BLaER1 treated with 17β-estradiol and CSF1 and Interleukin-3, amounts not matched to agents 10 nM and 100 nM (cell line): ENCODE measurements around the gene MAGIX.

Experiments used
- H3K27ac ChIP-seq, 11 experiments: shearing (Covaris generic); formaldehyde crosslinking; 2 replicates each; pipeline ENCODE4 v1.8.1; 2022
- H3K27me3 ChIP-seq, 11 experiments: shearing (Covaris generic); formaldehyde crosslinking; 2 replicates each; pipeline ENCODE4 v1.8.1; 2022
- H3K36me3 ChIP-seq, 11 experiments: shearing (Covaris generic); formaldehyde crosslinking; 2 replicates each; pipeline ENCODE4 v1.8.1; 2022
- H3K4me1 ChIP-seq, 10 experiments: shearing (Covaris generic); formaldehyde crosslinking; 2 replicates each; pipeline ENCODE4 v1.8.1; 2022
- H3K4me2 ChIP-seq, 11 experiments: shearing (Covaris generic); formaldehyde crosslinking; 2 replicates each; pipeline ENCODE4 v1.8.1; 2022
- H3K4me3 ChIP-seq, 10 experiments: shearing (Covaris generic); formaldehyde crosslinking; 2 replicates each; pipeline ENCODE4 v1.8.1; 2022
- H3K9ac ChIP-seq, 11 experiments: shearing (Covaris generic); formaldehyde crosslinking; 2 replicates each; pipeline ENCODE4 v1.8.1; 2022
- H3K9me3 ChIP-seq, 11 experiments: shearing (Covaris generic); formaldehyde crosslinking; replicated peaks in 1 of 11; 2 replicates each; pipeline ENCODE4 v1.8.1; 2022
- H4K20me1 ChIP-seq, 11 experiments: shearing (Covaris generic); formaldehyde crosslinking; 2 replicates each; pipeline ENCODE4 v1.8.1; 2022
- Cebpa-rat ChIP-seq, 11 experiments: shearing (Covaris generic); IDR thresholded peaks; 2 replicates each; pipeline ENCODE4 v1.8.1; 2022

The MAGIX gene

GRCh38 chrX:49174723-49175122 is 12.2 kb downstream of the MAGIX start:
- H3K4me2 ChIP-seq: peak overlapping the region in 1 of 11 experiments; percentile 12; a peak in 1 of 22 replicates
- peaks cover 17 to 61% (median 36%) of the 10 kb centered on the region in 11 experiments; a peak in 20 of 22 replicates for H3K36me3 ChIP-seq
- peaks cover 0 to 35% (median 13%) of the 10 kb centered on the region in 11 experiments; a peak in 12 of 22 replicates for H3K9me3 ChIP-seq
- H3K9ac ChIP-seq: no peak overlapping the region
- no peak for TF ChIP-seq Cebpa-rat (IDR thresholded peaks at IDR 0.05)
- H4K20me1 ChIP-seq: peaks cover 0 to 31% (median 0%) of the 10 kb centered on the region in 11 experiments; a peak in 6 of 22 replicates
- peaks cover 9 to 69% (median 33%) of the 10 kb centered on the region in 10 experiments for H3K4me1 ChIP-seq
- H3K27ac ChIP-seq: no peak overlapping the region
- H3K4me3 ChIP-seq: no peak overlapping the region
- H3K27me3 ChIP-seq: 0 out of 22 replicates have a peak, but pooled peaks cover 0 to 4% (median 0%) of the 10 kb centered on the region in 11 experiments

GRCh38 chrX:49175435-49176274 is 13.1 kb downstream of the MAGIX start:
- H3K9me3 ChIP-seq: peaks cover 0 to 35% (median 13%) of the 10 kb centered on the region in 11 experiments; a peak in 12 of 22 replicates
- peak overlapping the region in 4 of 11 experiments; percentile 46 to 66 (median 62); a peak in 8 of 22 replicates for H3K4me2 ChIP-seq
- no peak for TF ChIP-seq Cebpa-rat (IDR thresholded peaks at IDR 0.05)
- peaks cover 9 to 60% (median 25%) of the 10 kb centered on the region in 10 experiments for H3K4me1 ChIP-seq
- H3K36me3 ChIP-seq: peaks cover 17 to 70% (median 44%) of the 10 kb centered on the region in 11 experiments; a peak in 20 of 22 replicates
- peaks cover 0 to 37% (median 0%) of the 10 kb centered on the region in 11 experiments; a peak in 7 of 22 replicates for H4K20me1 ChIP-seq
- no peak overlapping the region for H3K27ac ChIP-seq
- H3K27me3 ChIP-seq: 0 out of 22 replicates have a peak, but pooled peaks cover 0 to 4% (median 0%) of the 10 kb centered on the region in 11 experiments
- no peak overlapping the region for H3K4me3 ChIP-seq
- H3K9ac ChIP-seq: no peak overlapping the region

- Histone ChIP-seq H4K20me1 (peaks cover 0 to 40% (median 0%) of the 10 kb centered on the region in 11 experiments; a peak in 7 of 22 replicates), H3K27ac (peak overlapping the region in 3 of 11 experiments; percentile 3 to 33 (median 22); a peak in 3 of 22 replicates), H3K36me3 (peaks cover 17 to 75% (median 49%) of the 10 kb centered on the region in 11 experiments; a peak in 20 of 22 replicates)
Measured at GRCh38 chrX:49176421-49177326, 14.1 kb downstream of the MAGIX start.

GRCh38 chrX:49177338-49177833 is 14.8 kb downstream of the MAGIX start:
- Histone ChIP-seq H3K4me3 (no peak overlapping the region), H3K27ac (peak overlapping the region in 3 of 11 experiments; percentile 3 to 33 (median 22); a peak in 2 of 22 replicates), H3K36me3 (peaks cover 21 to 79% (median 52%) of the 10 kb centered on the region in 11 experiments; a peak in 21 of 22 replicates), H3K9ac (peak overlapping the region in 2 of 11 experiments; percentile 19 to 52; a peak in 2 of 22 replicates), H4K20me1 (peaks cover 0 to 40% (median 0%) of the 10 kb centered on the region in 11 experiments; a peak in 7 of 22 replicates), H3K4me2 (peak overlapping the region in 4 of 11 experiments; percentile 46 to 66 (median 62); a peak in 7 of 22 replicates), H3K4me1 (peaks cover 9 to 53% (median 23%) of the 10 kb centered on the region in 10 experiments), H3K27me3 (0 out of 22 replicates have a peak, but pooled peaks cover 0 to 4% (median 0%) of the 10 kb centered on the region in 11 experiments), H3K9me3 (peaks cover 0 to 27% (median 7%) of the 10 kb centered on the region in 11 experiments; a peak in 12 of 22 replicates)
- no peak for TF ChIP-seq Cebpa-rat (IDR thresholded peaks at IDR 0.05)

More at GRCh38 chrX:49176421-49177326, 14.1 kb downstream of the MAGIX start:
- H3K4me1 ChIP-seq: peaks cover 9 to 53% (median 23%) of the 10 kb centered on the region in 10 experiments
- H3K4me3 ChIP-seq: 0 out of 20 replicates have a peak overlapping the region, but pooled peaks of 1 of the 10 experiments have one; percentile 14
- H3K9ac ChIP-seq: peak overlapping the region in 2 of 11 experiments; percentile 19 to 52; a peak in 2 of 22 replicates
- H3K4me2 ChIP-seq: peak overlapping the region in 5 of 11 experiments; percentile 46 to 66 (median 62); a peak in 10 of 22 replicates
- 0 out of 22 replicates have a peak, but pooled peaks cover 0 to 4% (median 0%) of the 10 kb centered on the region in 11 experiments for H3K27me3 ChIP-seq
- peaks cover 0 to 34% (median 9%) of the 10 kb centered on the region in 11 experiments; a peak in 12 of 22 replicates for H3K9me3 ChIP-seq
- no peak for TF ChIP-seq Cebpa-rat (IDR thresholded peaks at IDR 0.05)

GRCh38 chrX:49177873-49178480 is 15.4 kb downstream of the MAGIX start:
- H3K4me2 ChIP-seq: no peak overlapping the region
- H3K9me3 ChIP-seq: peaks cover 0 to 23% (median 4%) of the 10 kb centered on the region in 11 experiments; a peak in 6 of 22 replicates
- no peak overlapping the region for H3K27ac ChIP-seq
- peaks cover 0 to 40% (median 0%) of the 10 kb centered on the region in 11 experiments; a peak in 8 of 22 replicates for H4K20me1 ChIP-seq
- peaks cover 5 to 49% (median 19%) of the 10 kb centered on the region in 10 experiments for H3K4me1 ChIP-seq
- H3K36me3 ChIP-seq: peaks cover 23 to 82% (median 55%) of the 10 kb centered on the region in 11 experiments; a peak in 21 of 22 replicates
- H3K9ac ChIP-seq: no peak overlapping the region
- TF ChIP-seq Cebpa-rat (IDR thresholded peaks at IDR 0.05): no peak
- H3K27me3 ChIP-seq: 0 out of 22 replicates have a peak, but pooled peaks cover 0 to 4% (median 0%) of the 10 kb centered on the region in 11 experiments
- no peak overlapping the region for H3K4me3 ChIP-seq

GRCh38 chrX:49178537-49178936 is 16.0 kb downstream of the MAGIX start:
- Histone ChIP-seq H3K4me1 (peaks cover 0 to 44% (median 14%) of the 10 kb centered on the region in 10 experiments; a peak in 14 of 20 replicates), H3K9ac (no peak overlapping the region), H3K27ac (no peak overlapping the region), H3K36me3 (peaks cover 28 to 84% (median 60%) of the 10 kb centered on the region in 11 experiments), H3K27me3 (0 out of 22 replicates have a peak, but pooled peaks cover 0 to 4% (median 0%) of the 10 kb centered on the region in 11 experiments), H4K20me1 (peaks cover 1 to 45% (median 5%) of the 10 kb centered on the region in 11 experiments; a peak in 15 of 22 replicates), H3K4me2 (no peak overlapping the region), H3K4me3 (no peak overlapping the region), H3K9me3 (peaks cover 0 to 18% (median 4%) of the 10 kb centered on the region in 11 experiments; a peak in 5 of 22 replicates)
- no peak for TF ChIP-seq Cebpa-rat (IDR thresholded peaks at IDR 0.05)

GRCh38 chrX:49179358-49179757 is 16.8 kb downstream of the MAGIX start:
- 0 out of 22 replicates have a peak, but pooled peaks cover 0 to 4% (median 0%) of the 10 kb centered on the region in 11 experiments for H3K27me3 ChIP-seq
- peaks cover 0 to 24% (median 8%) of the 10 kb centered on the region in 11 experiments; a peak in 7 of 22 replicates for H3K9me3 ChIP-seq
- no peak overlapping the region for H3K4me2 ChIP-seq
- H3K4me3 ChIP-seq: no peak overlapping the region
- no peak overlapping the region for H3K9ac ChIP-seq
- no peak for TF ChIP-seq Cebpa-rat (IDR thresholded peaks at IDR 0.05)
- peaks cover 31 to 80% (median 59%) of the 10 kb centered on the region in 11 experiments for H3K36me3 ChIP-seq
- peaks cover 0 to 38% (median 13%) of the 10 kb centered on the region in 10 experiments; a peak in 12 of 20 replicates for H3K4me1 ChIP-seq
- no peak overlapping the region for H3K27ac ChIP-seq
- peaks cover 4 to 53% (median 11%) of the 10 kb centered on the region in 11 experiments; a peak in 16 of 22 replicates for H4K20me1 ChIP-seq
